Smooth muscle cell (in vitro differentiated cells): Measurements from ENCODE around the gene ARHGAP32. TPM values are rescaled to one million over a fixed set of nuclear protein-coding genes. Genes with fewer than 3 reads are reported as not detected.

Experiments used
- DNase-seq: peaks from one replicate; lab custom pipeline; 2025; ENCODE audit not compliant: unreplicated experiment; lab: John Stamatoyannopoulos, UW
- H2AFZ ChIP-seq: fragments of 200-600 bp; sonication (generic); 2 replicates; pipeline ENCODE4 v1.6.0; 2016; ENCODE audit warnings: antibody characterized with exemption, low read depth, mild to moderate bottlenecking
- H3F3A ChIP-seq: fragments of 200-600 bp; sonication (generic); 2 replicates; pipeline ENCODE4 v1.6.0; 2017; ENCODE audit warnings: antibody characterized with exemption, low read depth
- H3K27ac ChIP-seq: fragments of 200-600 bp; sonication (generic); 2 replicates; pipeline ENCODE4 v1.5.1; 2016; ENCODE audit warnings: low read depth, mild to moderate bottlenecking
- H3K27me3 ChIP-seq: fragments of 200-600 bp; sonication (generic); 2 replicates; pipeline ENCODE4 v1.6.1; 2016; ENCODE audit warnings: low read depth, mild to moderate bottlenecking
- H3K36me3 ChIP-seq: fragments of 200-600 bp; sonication (generic); 2 replicates; pipeline ENCODE4 v1.5.1; 2016; ENCODE audit warnings: low read depth
- H3K4me1 ChIP-seq: fragments of 200-600 bp; sonication (generic); 2 replicates; pipeline ENCODE4 v1.5.1; 2016; ENCODE audit warnings: low read depth
- H3K4me2 ChIP-seq: fragments of 200-600 bp; sonication (generic); 2 replicates; pipeline ENCODE4 v1.6.0; 2016; ENCODE audit warnings: mild to moderate bottlenecking
- H3K4me3 ChIP-seq: fragments of 200-600 bp; sonication (generic); 2 replicates; pipeline ENCODE4 v1.5.1; 2016; ENCODE audit warnings: mild to moderate bottlenecking
- H3K79me2 ChIP-seq: fragments of 200-600 bp; sonication (generic); 2 replicates; pipeline ENCODE4 v1.6.0; 2016; ENCODE audit warnings: low read depth, mild to moderate bottlenecking
- H3K9ac ChIP-seq: fragments of 200-600 bp; sonication (generic); 2 replicates; pipeline ENCODE4 v1.6.0; 2016; ENCODE audit warnings: low read depth
- H3K9me3 ChIP-seq: fragments of 200-600 bp; sonication (generic); replicated peaks from 2 replicates; pipeline ENCODE4 v1.5.1; 2016; ENCODE audit warnings: low read depth
- H4K20me1 ChIP-seq: fragments of 200-600 bp; sonication (generic); 2 replicates; pipeline ENCODE4 v1.6.0; 2016; ENCODE audit warnings: low read depth
- CTCF ChIP-seq: fragments of 200-600 bp; sonication (generic); IDR thresholded peaks from 2 replicates; pipeline ENCODE4 v1.5.1; 2017; ENCODE audit warnings: borderline replicate concordance, mild to moderate bottlenecking, antibody characterized with exemption; ENCODE audit not compliant: insufficient read depth, poor library complexity, severe bottlenecking
- WGBS: methylation state at CpG from one replicate; pipeline ENCODE4 v1.1.7; 2016; ENCODE audit warnings: low lambda C conversion rate; 5-methylcytosine and 5-hydroxymethylcytosine counted together
- polyA plus RNA-seq: library from polyadenylated mRNA; unstranded; fragments of >200 nt; fragmentation: Nextera tagmentation; extraction: Ambion mirVana; gene quantifications from 2 replicates; pipeline ENCODE4 v1.2.1, GENCODE V29; 2016
- total RNA-seq: library from RNA; depleted of rRNA; stranded (reverse); fragments of >200 nt; gene quantifications from 2 replicates; pipeline ENCODE4 v1.2.3, GENCODE V29; 2014

The ARHGAP32 gene
- total and polyA plus RNA-seq, 2 experiments from 2014 or later: 8.8 to 17.8 TPM

DNA sequence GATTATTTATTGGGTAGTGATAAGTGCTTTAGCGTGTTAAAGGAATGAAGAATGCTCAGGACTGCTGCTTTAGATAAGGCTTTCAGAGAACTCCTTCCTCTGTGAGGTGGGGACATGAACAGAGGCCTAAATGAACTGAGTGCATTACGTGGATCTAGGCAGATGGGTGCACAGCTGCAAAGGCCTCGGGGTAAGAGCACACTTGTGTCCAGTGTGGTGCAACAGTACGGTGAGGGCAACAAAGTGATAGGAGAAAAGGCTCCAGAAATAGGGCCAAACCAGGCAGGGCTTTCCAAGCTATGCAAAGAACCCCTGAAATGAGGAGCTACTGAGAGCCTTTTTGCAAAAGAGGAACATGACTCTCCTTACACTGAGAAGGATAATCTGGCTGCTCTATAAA lies 45.3 kb upstream of the ARHGAP32 start:
- no peaks in the 10 kb centered on the region for H3K27me3 ChIP-seq
- H3K36me3 ChIP-seq: no peaks in the 10 kb centered on the region
- H3K4me1 ChIP-seq: peaks cover 8% of the 10 kb centered on the region
- 27% methylated on average over 4 of the region's 4 CpGs for WGBS
- H3K27ac ChIP-seq: peak overlapping the region; percentile 23
- H2AFZ ChIP-seq: no peak overlapping the region
- DNase-seq: no peak
- H4K20me1 ChIP-seq: peaks cover 28% of the 10 kb centered on the region
- peaks cover 8% of the 10 kb centered on the region for H3F3A ChIP-seq
- H3K9me3 ChIP-seq: no peaks in the 10 kb centered on the region
- H3K79me2 ChIP-seq: peaks cover 60% of the 10 kb centered on the region
- no peak overlapping the region for H3K4me3 ChIP-seq
- H3K4me2 ChIP-seq: peak overlapping the region; percentile 54
- no peak overlapping the region for H3K9ac ChIP-seq
- no peak for TF ChIP-seq CTCF

- WGBS: 100% methylated on average over 1 of the region's 1 CpG
Measured at GRCh38 chr11:129236850-129237249, 44.7 kb upstream of the ARHGAP32 start.

DNA sequence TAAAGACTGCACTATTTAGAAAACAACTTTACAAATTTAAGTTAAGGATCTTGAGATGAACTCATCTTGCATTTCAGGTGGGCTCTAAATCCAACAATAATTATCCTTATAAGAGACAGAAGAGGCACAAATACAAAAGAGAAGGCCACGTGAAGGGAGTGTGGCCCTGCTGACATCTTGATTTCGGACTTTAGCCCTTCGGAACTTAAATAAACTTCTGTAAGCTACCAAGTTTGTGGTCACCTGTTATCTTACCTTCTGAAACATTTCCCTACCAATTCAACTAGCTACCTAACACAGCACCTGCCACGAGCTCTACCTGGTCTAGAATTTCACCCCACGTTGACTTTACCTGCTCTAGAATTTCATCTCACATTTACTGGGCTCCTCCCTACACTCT lies 42.9 kb upstream of the ARHGAP32 start:
- peaks cover 22% of the 10 kb centered on the region for H4K20me1 ChIP-seq
- no peak overlapping the region for H3K27ac ChIP-seq
- H3K4me1 ChIP-seq: no peaks in the 10 kb centered on the region
- DNase-seq: no peak
- no peak overlapping the region for H3K9ac ChIP-seq
- no peaks in the 10 kb centered on the region for H3K27me3 ChIP-seq
- no peaks in the 10 kb centered on the region for H3K9me3 ChIP-seq
- no peak overlapping the region for H3K4me2 ChIP-seq
- no peak overlapping the region for H2AFZ ChIP-seq
- TF ChIP-seq CTCF: no peak
- peaks cover 55% of the 10 kb centered on the region for H3K79me2 ChIP-seq
- H3K4me3 ChIP-seq: no peak overlapping the region
- no peaks in the 10 kb centered on the region for H3K36me3 ChIP-seq
- 96% methylated on average over 5 of the region's 5 CpGs for WGBS
- peaks cover 8% of the 10 kb centered on the region for H3F3A ChIP-seq

More at GRCh38 chr11:129236850-129237249, 44.7 kb upstream of the ARHGAP32 start:
- H3K9ac ChIP-seq: no peak overlapping the region
- H3K27me3 ChIP-seq: no peaks in the 10 kb centered on the region
- H3F3A ChIP-seq: peaks cover 8% of the 10 kb centered on the region
- peak overlapping the region; percentile 54 for H3K4me2 ChIP-seq
- peaks cover 8% of the 10 kb centered on the region for H3K4me1 ChIP-seq
- no peaks in the 10 kb centered on the region for H3K9me3 ChIP-seq
- no peaks in the 10 kb centered on the region for H3K36me3 ChIP-seq
- peak overlapping the region; percentile 23 for H3K27ac ChIP-seq
- H3K79me2 ChIP-seq: peaks cover 60% of the 10 kb centered on the region
- H4K20me1 ChIP-seq: peaks cover 28% of the 10 kb centered on the region
- no peak for DNase-seq
- no peak overlapping the region for H3K4me3 ChIP-seq
- H2AFZ ChIP-seq: no peak overlapping the region
- TF ChIP-seq CTCF: no peak

DNA sequence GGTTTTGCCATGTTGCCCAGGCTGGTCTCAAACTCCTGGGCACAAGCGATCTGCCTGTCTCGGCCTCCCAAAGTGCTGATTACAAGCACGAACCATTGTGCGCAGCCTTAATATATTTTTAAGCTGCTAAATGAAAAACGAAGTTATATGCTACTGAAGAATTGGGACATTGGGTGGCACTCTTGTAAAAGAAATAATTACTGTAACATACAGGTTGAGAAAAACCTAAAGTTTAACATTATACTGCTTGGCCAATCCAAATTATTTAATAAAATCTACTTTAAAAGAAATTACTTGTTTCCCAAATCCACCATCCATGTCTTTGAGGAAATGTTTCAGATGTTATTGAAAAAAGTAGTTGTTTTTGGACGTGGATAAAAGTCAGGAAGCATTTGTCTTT lies 37.9 kb upstream of the ARHGAP32 start:
- no peak for DNase-seq
- peaks cover 5% of the 10 kb centered on the region for H3K9me3 ChIP-seq
- H3K27ac ChIP-seq: no peak overlapping the region
- H3K27me3 ChIP-seq: no peaks in the 10 kb centered on the region
- no peak overlapping the region for H3K9ac ChIP-seq
- no peak overlapping the region for H3K4me3 ChIP-seq
- H3F3A ChIP-seq: peaks cover 14% of the 10 kb centered on the region
- 89% methylated on average over 6 of the region's 6 CpGs for WGBS
- no peaks in the 10 kb centered on the region for H3K4me1 ChIP-seq
- peaks cover 7% of the 10 kb centered on the region for H3K36me3 ChIP-seq
- no peak overlapping the region for H2AFZ ChIP-seq
- H3K79me2 ChIP-seq: peaks cover 74% of the 10 kb centered on the region
- no peak for TF ChIP-seq CTCF
- H4K20me1 ChIP-seq: no peaks in the 10 kb centered on the region
- no peak overlapping the region for H3K4me2 ChIP-seq
